NCI-H2029 treated with DMSO at 0.1 percent for 48 hours (cell line): ENCODE data around the gene AHNAK2.
A peak's percentile ranks its signal among the peaks of the same experiment; 100 is the strongest.
"Not testable (repeated sequence)": the region's sequence is repeated elsewhere in the genome, so short reads cannot be mapped to it uniquely, and the experiment has no call there.

ENCODE experiments used
- DNase-seq: peaks from one replicate; lab custom pipeline; 2025; lab: John Stamatoyannopoulos, UW

Gene AHNAK2

DNA sequence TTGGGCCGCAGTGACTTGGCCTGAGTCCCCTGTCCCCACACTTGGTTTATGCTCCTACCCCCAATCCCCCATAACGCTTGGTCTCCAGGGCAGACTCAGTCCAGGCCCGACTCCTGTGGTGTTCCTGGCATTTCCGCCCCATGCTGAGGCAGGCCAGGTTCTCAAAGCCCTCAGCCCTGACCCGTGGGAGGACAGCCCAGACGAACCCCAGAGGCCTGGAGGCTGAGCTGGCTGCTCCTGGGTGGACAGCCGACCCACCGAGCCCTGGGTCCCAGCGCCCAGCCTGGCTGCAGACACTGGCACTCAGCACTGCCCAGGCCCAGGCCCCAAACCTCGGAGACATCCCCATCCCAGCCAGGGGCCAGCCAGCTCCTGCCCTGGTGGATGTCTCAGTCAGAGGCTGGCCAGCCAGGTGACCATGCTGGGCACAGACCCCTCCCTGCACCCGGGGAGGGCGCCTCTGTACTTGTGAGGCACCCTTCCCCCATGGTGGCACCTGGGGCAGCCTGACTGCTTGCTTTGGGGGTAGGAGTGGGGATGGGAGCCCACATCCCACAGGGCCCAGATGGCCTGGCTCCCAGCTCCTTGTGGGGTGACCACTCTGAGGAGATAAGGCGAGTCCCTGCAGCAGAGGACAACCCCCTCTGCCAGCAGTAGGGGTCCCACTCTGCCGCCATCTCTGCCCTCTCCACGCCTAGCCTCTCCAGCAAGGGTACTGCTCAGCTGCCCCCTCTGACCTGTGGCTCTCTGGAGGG, 52.1 kb downstream of the AHNAK2 start:
- DNase-seq, result no peak

DNA sequence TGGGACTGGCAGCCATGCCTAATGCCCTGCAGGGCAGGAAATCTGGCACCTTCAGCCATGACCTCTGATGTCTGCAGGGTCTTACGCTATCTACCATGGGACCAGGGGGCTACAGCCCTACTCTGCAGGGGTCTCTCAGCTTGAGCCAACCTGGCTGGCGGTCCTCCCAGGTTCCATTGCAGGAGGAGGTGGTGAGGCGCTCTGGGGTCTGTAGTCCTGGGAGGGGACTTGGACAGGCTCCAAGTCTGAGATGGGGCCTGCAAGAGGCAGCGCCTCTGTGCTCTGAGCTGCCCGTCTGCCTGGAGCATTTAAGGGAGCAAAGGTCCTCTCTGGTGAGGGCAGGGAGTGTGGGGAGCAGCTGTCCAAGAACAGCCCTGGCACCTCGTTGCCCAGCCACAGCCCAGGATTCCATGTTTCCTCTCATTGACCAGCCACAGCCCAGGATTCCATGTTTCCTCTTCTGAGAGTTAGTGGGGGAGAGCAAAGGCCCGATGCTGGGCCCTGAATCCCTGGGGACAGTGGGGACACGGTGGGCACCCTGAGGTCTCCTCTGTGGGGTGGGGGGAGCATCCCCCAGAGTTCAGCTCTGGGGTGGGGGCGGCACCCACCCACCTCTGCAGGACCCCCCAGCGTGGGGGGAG, 52.8 kb downstream of the AHNAK2 start:
- DNase-seq, result no peak

DNA sequence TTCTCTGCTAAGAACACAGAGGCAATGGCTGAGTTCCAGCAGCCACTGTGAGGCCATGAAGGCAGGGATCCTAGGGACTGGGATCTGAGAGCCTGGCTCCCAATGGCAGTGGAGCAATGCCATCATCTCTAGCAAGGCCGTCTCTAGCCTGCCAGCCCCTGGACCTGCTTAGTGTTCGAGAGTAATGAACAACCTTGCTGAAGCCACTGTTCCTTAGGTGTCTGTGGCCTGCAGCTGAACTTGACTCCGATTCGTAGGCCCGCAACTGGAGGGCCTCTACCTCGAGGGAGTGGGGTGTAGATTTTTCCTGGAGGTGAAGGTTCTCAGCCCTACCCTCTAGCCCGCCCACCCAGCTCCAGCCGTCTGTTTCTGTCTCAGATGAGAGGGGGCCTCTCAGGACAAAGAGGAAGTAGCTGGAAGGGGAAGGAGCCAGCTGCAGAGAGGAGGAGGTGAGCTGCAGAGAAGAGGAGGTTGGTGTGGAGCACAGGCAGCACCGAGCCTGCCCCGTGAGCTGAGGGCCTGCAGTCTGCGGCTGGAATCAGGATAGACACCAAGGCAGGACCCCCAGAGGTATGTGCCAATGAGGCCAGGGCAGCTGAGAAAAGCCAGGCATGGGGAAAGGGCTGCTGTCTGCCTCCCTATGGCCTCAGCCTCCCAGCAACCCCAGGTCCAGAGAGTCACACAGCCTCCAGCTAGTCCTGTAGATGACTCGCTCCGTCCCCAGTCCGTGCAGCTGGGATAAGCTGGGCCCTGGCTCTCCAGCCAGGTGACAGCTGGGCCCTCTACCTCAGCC, 53.6 kb downstream of the AHNAK2 start, which contains the start of gene PLD4:
Gene PLD4, plus strand, starts transcription at position 459 of the 793 bp plus-strand sequence. CDS start 2,262 bp downstream, outside the sequence.
- DNase-seq, result no peak

DNA sequence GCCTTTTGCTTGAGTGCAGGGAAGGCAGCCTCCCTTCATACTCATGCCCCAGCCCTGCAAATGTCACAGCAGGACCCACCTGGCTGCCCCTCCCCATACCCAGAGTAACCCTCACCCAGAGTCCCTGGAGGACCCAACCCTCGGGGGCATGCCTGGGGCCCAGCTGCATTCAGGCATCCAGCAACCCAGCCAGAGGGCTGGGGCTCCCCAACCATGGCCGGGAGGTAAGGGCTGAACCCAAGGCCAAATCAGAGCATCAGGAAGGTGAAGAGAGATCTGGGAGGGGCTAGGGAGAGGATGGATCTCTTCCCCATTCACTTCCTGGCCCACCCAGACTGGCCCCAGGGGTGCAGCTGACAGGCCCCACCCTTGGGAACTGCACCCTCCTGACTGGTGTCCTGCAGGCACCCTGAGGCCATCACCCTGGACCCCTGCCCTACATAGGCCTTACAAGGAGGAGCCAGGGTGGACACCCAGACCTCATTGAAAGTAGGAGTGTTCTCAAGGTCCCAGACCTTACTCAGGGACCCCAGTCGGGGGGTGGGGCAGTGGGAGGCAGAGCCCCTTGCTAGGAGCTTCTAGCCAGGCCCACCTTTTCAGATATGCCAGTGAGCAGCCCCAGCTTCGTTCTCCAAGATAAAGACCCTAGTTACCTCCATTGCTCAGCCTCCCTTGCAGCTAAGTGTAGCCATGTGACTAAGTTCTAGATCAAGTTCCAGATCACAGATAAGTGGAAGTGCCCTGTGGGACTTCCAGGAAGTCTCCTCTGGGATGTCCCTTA, 54.3 kb downstream of the AHNAK2 start:
- no peak for DNase-seq

DNA sequence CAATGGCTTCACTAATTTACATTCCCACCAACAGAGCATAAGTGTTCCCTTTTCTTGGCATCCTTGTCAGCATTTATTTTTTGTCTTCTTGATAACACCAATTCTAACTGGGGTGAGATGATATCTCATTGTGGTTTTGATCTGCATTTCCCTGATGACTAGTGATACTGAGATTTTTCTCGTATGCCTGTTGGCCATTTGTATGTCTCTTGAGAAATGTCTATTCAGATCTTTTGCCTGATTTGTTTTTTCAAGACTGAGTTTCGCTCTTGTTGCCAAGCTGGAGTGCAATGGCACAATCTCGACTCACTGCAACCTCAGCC, 58.2 kb downstream of the AHNAK2 start:
- no peak for DNase-seq

DNA sequence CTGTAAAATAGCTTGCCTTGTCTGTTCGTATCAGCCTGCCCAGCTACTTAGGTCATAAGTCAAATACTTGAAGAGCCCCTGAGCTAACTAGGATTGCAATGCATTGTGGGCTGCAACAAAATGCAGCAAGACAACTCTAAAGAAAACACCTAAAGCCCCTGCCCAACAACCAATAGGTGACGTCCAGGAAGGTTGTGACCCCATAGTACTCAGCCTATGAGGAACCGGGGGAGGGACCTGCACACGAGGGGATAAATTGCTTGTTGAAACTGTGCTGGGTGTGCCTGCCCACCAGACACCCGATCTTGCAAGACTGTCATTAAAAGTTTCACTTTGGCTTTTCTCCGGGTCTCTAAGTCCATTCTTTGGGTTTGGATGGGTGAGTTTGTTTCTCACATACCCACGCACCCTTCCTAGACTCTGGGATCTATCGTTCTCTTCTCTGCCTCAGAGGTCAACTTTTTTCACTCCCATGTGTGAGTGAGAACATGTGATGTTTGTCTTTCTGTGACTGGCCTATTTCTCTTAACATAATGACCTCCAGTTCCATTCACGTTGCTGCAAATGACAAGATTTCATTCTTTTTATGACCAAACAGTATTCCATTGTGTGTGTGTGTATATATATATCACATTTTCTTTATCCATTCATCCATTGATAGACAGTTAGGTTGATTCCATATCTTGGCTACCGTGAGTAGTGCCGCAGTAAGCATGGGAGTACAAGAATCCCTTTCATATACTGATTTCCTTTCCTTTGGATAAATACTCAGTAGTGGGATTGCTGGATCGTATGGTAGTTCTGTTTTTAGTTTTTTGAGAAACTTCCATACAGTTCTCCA, 58.8 kb downstream of the AHNAK2 start:
- not testable (repeated sequence) for DNase-seq

DNA sequence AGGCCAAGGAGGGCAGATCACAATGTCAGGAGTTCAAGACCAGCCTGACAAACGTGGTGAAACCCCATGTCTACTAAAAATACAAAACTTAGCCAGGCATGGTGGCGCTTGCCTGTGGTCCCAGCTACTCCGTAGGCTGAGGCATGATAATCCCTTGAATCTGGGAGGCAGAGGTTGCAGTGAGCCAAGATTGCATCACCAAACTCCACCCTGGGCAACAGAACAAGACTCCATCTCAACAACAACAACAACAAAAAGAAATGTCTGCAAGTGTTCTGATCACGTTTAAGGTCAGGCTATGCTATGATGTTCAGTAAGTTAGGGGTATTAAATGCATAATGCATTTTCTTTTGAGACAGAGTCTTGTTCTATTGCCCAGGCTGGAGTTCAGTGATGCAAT, 60.2 kb downstream of the AHNAK2 start:
- DNase-seq, result no peak

DNA sequence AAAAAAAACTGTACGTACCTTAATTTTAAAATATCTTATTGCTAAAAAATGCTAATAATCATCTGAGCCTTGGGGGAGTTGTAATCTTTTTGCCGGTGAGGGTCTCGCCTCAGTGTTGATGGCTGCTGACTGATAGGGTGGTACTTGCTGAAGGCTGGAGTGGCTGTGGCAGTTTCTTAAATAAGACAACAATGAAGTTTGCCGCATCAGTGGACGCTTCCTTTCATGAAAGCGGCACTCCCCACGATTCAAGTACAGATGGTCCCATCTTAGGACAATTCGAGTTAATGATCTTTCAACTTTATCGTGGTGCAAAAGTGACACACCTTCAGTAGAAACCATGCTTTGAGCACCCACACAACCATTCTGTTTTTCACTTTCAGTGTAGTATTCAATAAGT, 61.1 kb downstream of the AHNAK2 start:
- DNase-seq, result no peak

DNA sequence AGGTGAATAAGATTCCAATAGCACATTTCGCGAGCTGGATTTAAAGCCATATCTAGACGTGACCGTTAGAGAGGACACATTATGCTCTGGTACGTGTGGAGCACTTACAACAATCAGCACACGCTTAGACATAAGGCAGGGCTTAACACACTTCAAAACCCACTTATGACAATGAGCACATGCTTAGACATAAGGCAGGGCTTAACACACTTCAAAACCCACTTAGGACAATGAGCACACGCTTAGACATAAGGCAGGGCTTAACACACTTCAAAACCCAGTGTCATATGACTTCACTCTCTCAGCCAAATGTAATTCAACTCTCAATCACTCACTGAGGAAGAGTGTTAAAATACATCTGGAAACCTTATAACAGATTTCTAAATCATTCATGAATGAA, 64.7 kb downstream of the AHNAK2 start:
- peak; percentile 52 for DNase-seq

DNA sequence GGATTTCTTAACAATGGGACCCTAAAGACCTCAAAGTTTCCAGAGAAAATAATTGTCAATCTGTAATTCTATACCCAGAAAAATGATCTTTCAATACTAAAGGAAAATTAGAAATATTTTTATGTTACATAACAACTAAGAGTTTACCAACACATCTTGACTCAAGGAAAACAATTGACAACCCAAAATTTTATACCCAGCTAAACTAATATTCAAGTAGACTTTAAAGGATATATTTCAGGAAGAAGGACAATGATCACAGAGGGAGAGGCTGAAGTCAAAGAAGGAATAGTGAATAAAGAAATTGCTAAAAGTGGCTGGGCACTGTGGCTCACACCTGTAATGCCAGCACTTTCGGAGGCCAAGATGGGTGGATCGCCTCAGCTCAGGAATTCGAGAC, 66.1 kb downstream of the AHNAK2 start:
- DNase-seq, result no peak

DNA sequence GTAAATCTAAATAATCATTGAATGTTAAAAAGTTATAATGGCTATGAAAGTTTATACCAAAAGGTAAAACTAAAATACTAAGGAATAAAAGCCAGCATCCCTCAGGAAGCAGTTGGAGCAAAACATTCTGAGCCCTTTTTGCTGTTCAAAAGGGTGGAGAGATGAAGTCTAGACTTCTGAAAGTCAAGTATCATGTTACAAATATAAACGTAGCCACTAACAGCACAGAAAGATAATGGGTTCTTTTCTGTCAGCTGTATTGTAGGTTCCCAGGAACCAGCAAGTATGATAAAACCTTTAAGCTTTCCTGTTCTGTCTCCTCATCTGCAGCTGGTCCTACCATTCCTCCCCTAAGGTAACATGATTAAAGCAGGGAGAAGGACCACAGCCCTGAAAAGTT, 69.9 kb downstream of the AHNAK2 start:
- DNase-seq, result no peak

DNA sequence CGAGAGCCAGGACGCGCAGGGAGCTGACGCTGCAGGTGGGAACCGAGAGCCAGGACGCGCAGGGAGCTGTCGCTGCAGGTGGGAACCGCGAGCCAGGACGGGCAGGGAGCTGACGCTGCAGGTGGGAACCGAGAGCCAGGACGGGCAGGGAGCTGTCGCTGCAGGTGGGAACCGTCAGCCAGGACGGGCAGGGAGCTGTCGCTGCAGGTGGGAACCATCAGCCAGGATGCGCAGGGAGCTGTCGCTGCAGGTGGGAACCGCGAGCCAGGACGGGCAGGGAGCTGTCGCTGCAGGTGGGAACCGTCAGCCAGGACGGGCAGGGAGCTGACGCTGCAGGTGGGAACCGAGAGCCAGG, 72.6 kb downstream of the AHNAK2 start:
- not testable (repeated sequence) for DNase-seq

DNA sequence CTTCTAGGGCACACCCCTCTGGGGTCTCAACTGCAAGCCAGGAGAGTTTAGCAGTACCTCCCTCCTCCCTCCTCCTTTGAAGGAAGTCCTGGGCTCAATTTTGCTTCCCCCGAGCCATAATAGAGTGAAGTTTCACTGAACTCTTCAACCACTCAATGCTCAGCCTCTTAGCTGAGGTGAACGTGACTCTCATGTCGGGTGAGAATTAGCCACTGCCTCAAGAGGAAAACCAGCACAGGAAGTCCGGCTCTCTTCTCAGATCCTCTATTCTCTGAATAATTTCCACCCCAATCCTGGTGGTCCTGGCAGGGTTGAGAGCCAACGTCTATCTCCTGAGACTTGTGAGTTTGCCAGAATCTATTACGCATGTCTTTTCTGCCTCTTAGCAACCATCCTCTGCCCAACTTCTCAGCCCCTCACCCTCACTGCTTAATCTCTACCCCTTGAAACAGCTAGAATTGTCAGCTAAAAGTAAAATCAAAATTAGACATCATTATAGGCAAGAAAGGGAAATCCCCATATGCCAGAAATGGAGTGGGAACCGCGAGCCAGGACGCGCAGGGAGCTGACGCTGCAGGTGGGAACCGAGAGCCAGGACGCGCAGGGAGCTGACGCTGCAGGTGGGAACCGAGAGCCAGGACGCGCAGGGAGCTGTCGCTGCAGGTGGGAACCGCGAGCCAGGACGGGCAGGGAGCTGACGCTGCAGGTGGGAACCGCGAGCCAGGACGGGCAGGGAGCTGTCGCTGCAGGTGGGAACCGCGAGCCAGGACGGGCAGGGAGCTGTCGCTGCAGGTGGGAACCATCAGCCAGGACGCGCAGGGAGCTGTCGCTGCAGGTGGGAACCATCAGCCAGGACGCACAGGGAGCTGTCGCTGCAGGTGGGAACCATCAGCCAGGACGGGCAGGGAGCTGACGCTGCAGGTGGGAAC, 73.3 kb downstream of the AHNAK2 start:
- DNase-seq, result not testable (repeated sequence)

DNA sequence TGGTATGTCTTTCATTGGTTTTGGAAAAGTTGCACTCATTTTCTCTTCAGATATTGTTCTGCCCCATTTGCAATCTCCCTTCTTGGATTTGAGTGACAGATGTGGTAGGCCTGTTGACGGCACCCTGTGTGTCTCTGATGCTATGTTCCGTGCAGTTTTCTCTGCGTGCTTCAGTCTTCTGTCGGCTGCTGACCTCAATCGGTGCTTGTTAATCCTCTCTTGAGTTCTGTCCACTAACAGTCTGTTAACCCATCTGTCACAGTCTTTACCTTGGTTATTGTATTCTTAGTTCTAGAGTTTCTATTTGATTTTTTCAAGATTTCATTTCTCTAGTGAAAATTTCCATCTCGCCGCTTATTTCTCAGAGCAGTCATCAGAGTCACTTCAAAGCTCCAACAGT, 74.2 kb downstream of the AHNAK2 start:
- no peak for DNase-seq

DNA sequence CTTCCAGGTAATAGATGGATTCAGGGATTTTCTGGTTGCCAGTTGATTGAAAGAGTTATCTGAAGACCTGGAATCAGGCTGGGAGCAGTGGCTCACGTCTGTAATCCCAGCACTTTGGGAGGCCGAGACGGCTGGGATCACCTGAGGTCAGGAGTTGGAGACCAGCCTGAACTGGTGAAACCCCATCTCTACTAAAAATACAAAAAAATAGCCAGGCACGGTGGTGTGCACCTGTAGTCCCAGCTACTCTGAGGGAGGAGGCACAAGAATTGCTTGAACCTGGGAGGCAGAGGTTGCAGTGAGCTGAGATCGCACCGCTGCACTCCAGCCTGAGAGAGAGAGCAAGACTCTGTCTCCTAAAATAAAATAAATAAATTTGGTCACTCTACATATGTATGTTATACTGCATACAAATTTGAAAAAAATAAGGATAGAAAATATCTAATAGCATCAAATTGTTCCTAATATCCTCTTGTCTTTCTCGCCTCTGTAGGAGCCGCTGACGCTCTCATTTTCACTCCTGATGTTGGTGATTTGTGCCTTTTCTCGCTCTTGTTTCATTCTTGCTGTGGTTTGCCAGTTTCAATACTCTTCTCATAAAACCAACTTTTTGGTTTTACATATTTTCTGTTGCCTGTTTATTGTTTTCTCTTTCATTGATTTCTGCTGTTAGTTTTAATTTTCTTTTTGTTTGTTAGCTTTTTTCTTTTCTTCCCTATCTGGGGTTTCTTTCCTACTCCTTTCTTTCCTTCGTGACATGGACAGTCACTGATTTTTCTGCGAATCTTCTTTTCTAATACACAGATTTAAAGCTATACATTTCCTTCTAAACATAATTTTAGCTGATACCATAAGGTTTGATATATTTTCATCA, 77.3 kb downstream of the AHNAK2 start:
- DNase-seq, result no peak

DNA sequence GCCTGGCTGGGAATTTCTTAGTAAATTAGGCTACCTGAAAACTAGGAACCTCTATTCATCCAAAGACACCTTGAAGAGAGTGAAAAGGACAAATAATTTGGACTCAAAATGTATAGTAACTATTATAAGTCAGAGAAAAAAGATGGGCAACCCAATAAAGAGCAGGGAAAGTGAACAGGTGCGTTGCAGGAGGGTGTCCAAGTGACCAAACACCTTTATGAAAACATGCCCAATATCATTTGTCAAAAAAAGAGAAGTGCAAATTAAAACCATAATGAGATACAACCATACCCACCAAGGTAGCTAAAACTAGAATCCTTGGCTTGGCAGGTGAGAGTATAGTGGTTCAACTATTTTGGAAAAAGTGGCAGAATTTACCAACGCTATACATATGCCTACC, 78.4 kb downstream of the AHNAK2 start:
- no peak for DNase-seq

DNA sequence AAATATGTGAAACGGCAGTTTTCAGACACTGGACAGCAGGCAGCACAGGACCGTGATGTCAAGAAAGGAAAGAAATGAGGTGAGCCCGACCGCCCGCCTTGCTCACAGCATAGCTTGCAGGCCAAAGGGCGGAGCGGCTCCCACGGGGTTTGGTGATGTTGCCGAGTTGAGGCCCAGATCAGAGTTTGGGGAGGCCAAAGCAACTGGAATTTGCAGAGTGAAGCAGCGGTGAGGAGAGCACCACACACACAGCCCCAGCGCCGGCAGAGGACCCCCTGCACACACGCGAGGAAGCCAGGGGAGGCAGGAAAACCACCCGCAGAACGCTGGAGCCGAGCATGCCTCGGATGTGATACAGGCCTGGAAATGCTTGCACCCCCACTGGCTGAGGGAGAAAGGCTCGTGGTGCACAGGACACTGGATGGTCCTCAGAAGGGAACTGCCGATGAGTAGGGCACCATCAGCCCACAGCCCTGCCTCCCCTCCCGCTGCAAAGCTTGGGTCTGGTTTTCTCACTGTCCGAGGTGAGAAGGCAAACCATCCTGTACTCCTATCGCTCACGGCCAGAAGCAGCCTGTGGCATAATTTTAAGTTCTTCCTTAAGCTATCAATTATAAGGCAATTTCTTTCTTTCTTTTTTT, 79.2 kb downstream of the AHNAK2 start:
- DNase-seq, result no peak

DNA sequence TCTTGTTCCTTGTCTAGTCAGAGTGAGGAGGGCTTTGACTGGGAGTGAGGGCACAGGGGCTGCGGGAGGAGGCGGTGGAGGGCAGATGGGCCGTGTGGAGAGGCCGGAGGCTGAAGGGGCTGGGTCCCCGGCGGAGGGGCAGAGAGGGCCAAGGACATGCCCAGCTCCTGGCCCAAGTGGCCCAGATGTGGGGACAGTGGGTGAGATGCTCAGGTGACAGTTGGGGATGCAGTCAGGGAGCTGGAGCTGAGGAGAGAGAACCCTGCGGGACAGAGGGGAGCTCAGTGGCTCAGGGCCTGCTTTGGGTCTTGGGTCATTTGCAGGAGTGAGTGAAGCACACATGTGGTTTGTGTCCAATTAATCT, 80.0 kb downstream of the AHNAK2 start:
- no peak for DNase-seq
